Measurements from ENCODE around the gene LACTBL1. TPM values are rescaled to one million over a fixed set of nuclear protein-coding genes. Genes with fewer than 3 reads are reported as not detected.
"Not testable (repeated sequence)": the region's sequence is repeated elsewhere in the genome, so short reads cannot be mapped to it uniquely, and the experiment has no call there.

Gene LACTBL1
- total and polyA plus RNA-seq, 2 donors (not counting 1 experiment from before 2014, with no cell fraction given) = not detected

GRCh38 chr1:22992384-22992783, 19.7 kb upstream of the LACTBL1 start:
- H3K79me2 ChIP-seq (ENCODE audit: control insufficient read depth, insufficient read depth, low read length); POLR2A ChIA-PET; H3K27ac ChIP-seq (ENCODE audit: low read length in 2 of 2); H3K36me3 ChIP-seq (replicated peaks in 1 of 2; ENCODE audit: control extremely low read depth in 1 of 2, control insufficient read depth in 1 of 2, extremely low read depth in 1 of 2, insufficient read depth in 2 of 2, low read length in 1 of 2); H3K9ac ChIP-seq (ENCODE audit: low read length); H3K9me3 Mint-ChIP-seq (ENCODE audit: insufficient read depth); H4K20me1 ChIP-seq (ENCODE audit: control insufficient read depth, insufficient read depth, low read length, poor library complexity, severe bottlenecking); H3K4me1 ChIP-seq (ENCODE audit: control insufficient read depth in 2 of 2, insufficient read depth in 2 of 2, low read length in 2 of 2); ATAC-seq (ENCODE audit: low read depth); H3K4me3 ChIP-seq (ENCODE audit: control extremely low read depth in 1 of 5, extremely low read depth in 1 of 5, insufficient read depth in 1 of 5, low read depth in 2 of 5, low read length in 4 of 5); H3K4me3 Mint-ChIP-seq; H2AFZ ChIP-seq (ENCODE audit: insufficient read depth, low read depth, low read length, poor library complexity, severe bottlenecking); H3K27me3 ChIP-seq (replicated peaks in 1 of 4; ENCODE audit: control extremely low read depth in 1 of 4, control insufficient read depth in 3 of 4, insufficient read depth in 4 of 4, low read length in 3 of 4); H3K27ac Mint-ChIP-seq; DNase-seq; H3K4me1 Mint-ChIP-seq; intact Hi-C loops (cut with micrococcal nuclease); H3K4me2 ChIP-seq (replicated peaks; ENCODE audit: low read depth, low read length, poor library complexity, severe bottlenecking): not testable (repeated sequence)
- H3K9me3 ChIP-seq (ENCODE audit: control extremely low read depth in 1 of 3, control insufficient read depth in 2 of 3, insufficient read depth in 1 of 3, low read length in 2 of 3) = peaks cover 2 to 12% (median 6%) of the 10 kb centered on the region in 3 donors
- peaks cover 17% of the 10 kb centered on the region for H3K27me3 Mint-ChIP-seq
- WGBS (ENCODE audit: insufficient coverage) = 100% methylated on average over 1 of the region's 3 CpGs
- CTCF ChIA-PET = interaction anchor here (0.6 to 0.7 kb wide), 2 partner anchors 121 to 156 kb away, joined by 3 to 6 read pairs; no protein-coding TSS in a partner anchor

- 81% methylated on average over 4 of the region's 4 CpGs for WGBS (ENCODE audit: insufficient coverage)
- POLR2A ChIA-PET = no interaction called here
- intact Hi-C loops (cut with micrococcal nuclease) = no loop called here
- Histone ChIP-seq H3K4me2 (replicated peaks; ENCODE audit: low read depth, low read length, poor library complexity, severe bottlenecking) (no peak overlapping the region), H3K9ac (ENCODE audit: low read length) (no peak overlapping the region), H3K27ac (ENCODE audit: low read length in 2 of 2) (no peak overlapping the region), H2AFZ (ENCODE audit: insufficient read depth, low read depth, low read length, poor library complexity, severe bottlenecking) (no peak overlapping the region), H3K4me3 (ENCODE audit: control extremely low read depth in 1 of 5, extremely low read depth in 1 of 5, insufficient read depth in 1 of 5, low read depth in 2 of 5, low read length in 4 of 5) (no peak overlapping the region), H3K9me3 (ENCODE audit: control extremely low read depth in 1 of 3, control insufficient read depth in 2 of 3, insufficient read depth in 1 of 3, low read length in 2 of 3) (no peaks in the 10 kb centered on the region), H3K27me3 (replicated peaks in 1 of 4; ENCODE audit: control extremely low read depth in 1 of 4, control insufficient read depth in 3 of 4, insufficient read depth in 4 of 4, low read length in 3 of 4) (peaks cover 0 to 4% (median 0%) of the 10 kb centered on the region in 4 experiments), H3K4me1 (ENCODE audit: control insufficient read depth in 2 of 2, insufficient read depth in 2 of 2, low read length in 2 of 2) (no peaks in the 10 kb centered on the region), H3K79me2 (ENCODE audit: control insufficient read depth, insufficient read depth, low read length) (no peaks in the 10 kb centered on the region), H3K36me3 (replicated peaks in 1 of 2; ENCODE audit: control extremely low read depth in 1 of 2, control insufficient read depth in 1 of 2, extremely low read depth in 1 of 2, insufficient read depth in 2 of 2, low read length in 1 of 2) (no peaks in the 10 kb centered on the region), H4K20me1 (ENCODE audit: control insufficient read depth, insufficient read depth, low read length, poor library complexity, severe bottlenecking) (no peaks in the 10 kb centered on the region)
- Mint-ChIP-seq H3K4me1 (no peaks in the 10 kb centered on the region), H3K27ac (no peak overlapping the region), H3K9me3 (ENCODE audit: insufficient read depth) (no peaks in the 10 kb centered on the region), H3K4me3 (no peak overlapping the region), H3K27me3 (peaks cover 19% of the 10 kb centered on the region)
- CTCF ChIA-PET = no interaction called here
- TF ChIP-seq, protein P1, sequence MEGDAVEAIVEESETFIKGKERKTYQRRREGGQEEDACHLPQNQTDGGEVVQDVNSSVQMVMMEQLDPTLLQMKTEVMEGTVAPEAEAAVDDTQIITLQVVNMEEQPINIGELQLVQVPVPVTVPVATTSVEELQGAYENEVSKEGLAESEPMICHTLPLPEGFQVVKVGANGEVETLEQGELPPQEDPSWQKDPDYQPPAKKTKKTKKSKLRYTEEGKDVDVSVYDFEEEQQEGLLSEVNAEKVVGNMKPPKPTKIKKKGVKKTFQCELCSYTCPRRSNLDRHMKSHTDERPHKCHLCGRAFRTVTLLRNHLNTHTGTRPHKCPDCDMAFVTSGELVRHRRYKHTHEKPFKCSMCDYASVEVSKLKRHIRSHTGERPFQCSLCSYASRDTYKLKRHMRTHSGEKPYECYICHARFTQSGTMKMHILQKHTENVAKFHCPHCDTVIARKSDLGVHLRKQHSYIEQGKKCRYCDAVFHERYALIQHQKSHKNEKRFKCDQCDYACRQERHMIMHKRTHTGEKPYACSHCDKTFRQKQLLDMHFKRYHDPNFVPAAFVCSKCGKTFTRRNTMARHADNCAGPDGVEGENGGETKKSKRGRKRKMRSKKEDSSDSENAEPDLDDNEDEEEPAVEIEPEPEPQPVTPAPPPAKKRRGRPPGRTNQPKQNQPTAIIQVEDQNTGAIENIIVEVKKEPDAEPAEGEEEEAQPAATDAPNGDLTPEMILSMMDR (IDR thresholded peaks at IDR 0.05) = no peak
- TF ChIP-seq EZH2 (IDR thresholded peaks at IDR 0.05; ENCODE audit: borderline replicate concordance, insufficient read depth, low read depth, low read length, poor library complexity, severe bottlenecking) = no peak
- no peak for ATAC-seq (ENCODE audit: low read depth)
- DNase-seq = no peak
Measured at GRCh38 chr1:22983944-22984343, 11.3 kb upstream of the LACTBL1 start.

GRCh38 chr1:22980471-22980790, 7.8 kb upstream of the LACTBL1 start:
- H3K9ac ChIP-seq (ENCODE audit: low read length); H4K20me1 ChIP-seq (ENCODE audit: control insufficient read depth, insufficient read depth, low read length, poor library complexity, severe bottlenecking); H3K4me1 ChIP-seq (ENCODE audit: control insufficient read depth in 2 of 2, insufficient read depth in 2 of 2, low read length in 2 of 2); H3K9me3 ChIP-seq (ENCODE audit: control extremely low read depth in 1 of 3, control insufficient read depth in 2 of 3, insufficient read depth in 1 of 3, low read length in 2 of 3); H3K4me2 ChIP-seq (replicated peaks; ENCODE audit: low read depth, low read length, poor library complexity, severe bottlenecking); H3K27ac ChIP-seq (ENCODE audit: low read length in 2 of 2); ATAC-seq (ENCODE audit: low read depth); H3K4me3 ChIP-seq (ENCODE audit: control extremely low read depth in 1 of 5, extremely low read depth in 1 of 5, insufficient read depth in 1 of 5, low read depth in 2 of 5, low read length in 4 of 5); DNase-seq; H3K4me3 Mint-ChIP-seq; intact Hi-C loops (cut with micrococcal nuclease); POLR2A ChIA-PET; CTCF ChIA-PET; H3K79me2 ChIP-seq (ENCODE audit: control insufficient read depth, insufficient read depth, low read length); H3K9me3 Mint-ChIP-seq (ENCODE audit: insufficient read depth); H3K27ac Mint-ChIP-seq; H3K4me1 Mint-ChIP-seq; H3K36me3 ChIP-seq (replicated peaks in 1 of 2; ENCODE audit: control extremely low read depth in 1 of 2, control insufficient read depth in 1 of 2, extremely low read depth in 1 of 2, insufficient read depth in 2 of 2, low read length in 1 of 2); H2AFZ ChIP-seq (ENCODE audit: insufficient read depth, low read depth, low read length, poor library complexity, severe bottlenecking); H3K27me3 ChIP-seq (replicated peaks in 1 of 4; ENCODE audit: control extremely low read depth in 1 of 4, control insufficient read depth in 3 of 4, insufficient read depth in 4 of 4, low read length in 3 of 4): not testable (repeated sequence)
- WGBS (ENCODE audit: insufficient coverage) = 78% methylated on average over 2 of the region's 3 CpGs
- peaks cover 24% of the 10 kb centered on the region for H3K27me3 Mint-ChIP-seq
